ENCODE results near the gene ARHGEF18.

- no peak for TF ChIP-seq CTCF (IDR thresholded peaks at IDR 0.05; ENCODE audit: low read depth, low read length, poor library complexity, severe bottlenecking)
- no peak for TF ChIP-seq EZH2phosphoT487 (IDR thresholded peaks at IDR 0.05; ENCODE audit: borderline replicate concordance, low read length)
Measured at GRCh38 chr19:7395360-7396066, 46.8 kb downstream of the ARHGEF18 start.
